ENCODE data around the gene VOPP1.

DNA sequence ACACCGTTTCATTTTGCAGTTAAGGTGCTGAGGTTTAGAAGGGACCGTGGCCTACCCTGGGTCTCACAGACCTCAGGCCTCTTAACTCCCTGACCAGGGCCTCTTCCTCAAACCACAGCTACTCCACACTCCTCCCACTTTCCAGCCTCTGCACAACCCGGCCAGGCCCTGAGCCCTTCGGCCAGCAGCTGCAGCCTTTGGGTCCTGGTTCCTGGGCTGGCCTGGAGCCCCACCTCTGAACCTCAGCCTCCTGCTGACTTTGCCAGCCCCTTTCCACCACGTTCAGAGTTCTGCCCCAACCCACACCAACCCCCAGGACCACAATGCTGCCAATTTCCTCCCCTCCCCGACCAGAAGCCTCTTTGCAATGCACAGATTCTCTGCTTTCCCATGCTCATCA lies 84.1 kb downstream of the VOPP1 start:
- TF ChIP-seq ATF6 (CRISPR knock-in tag; IDR thresholded peaks at IDR 0.05) (no peak), JAZF1 (CRISPR knock-in tag; IDR thresholded peaks at IDR 0.05) (no peak), ZBTB21 (CRISPR knock-in tag; IDR thresholded peaks at IDR 0.05; ENCODE audit: borderline replicate concordance) (no peak)
- TF ChIP-seq, protein P1, sequence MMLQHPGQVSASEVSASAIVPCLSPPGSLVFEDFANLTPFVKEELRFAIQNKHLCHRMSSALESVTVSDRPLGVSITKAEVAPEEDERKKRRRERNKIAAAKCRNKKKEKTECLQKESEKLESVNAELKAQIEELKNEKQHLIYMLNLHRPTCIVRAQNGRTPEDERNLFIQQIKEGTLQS (CRISPR knock-in tag; conservative IDR thresholded peaks at IDR 0.05) = no peak
- TF ChIP-seq, protein P2, sequence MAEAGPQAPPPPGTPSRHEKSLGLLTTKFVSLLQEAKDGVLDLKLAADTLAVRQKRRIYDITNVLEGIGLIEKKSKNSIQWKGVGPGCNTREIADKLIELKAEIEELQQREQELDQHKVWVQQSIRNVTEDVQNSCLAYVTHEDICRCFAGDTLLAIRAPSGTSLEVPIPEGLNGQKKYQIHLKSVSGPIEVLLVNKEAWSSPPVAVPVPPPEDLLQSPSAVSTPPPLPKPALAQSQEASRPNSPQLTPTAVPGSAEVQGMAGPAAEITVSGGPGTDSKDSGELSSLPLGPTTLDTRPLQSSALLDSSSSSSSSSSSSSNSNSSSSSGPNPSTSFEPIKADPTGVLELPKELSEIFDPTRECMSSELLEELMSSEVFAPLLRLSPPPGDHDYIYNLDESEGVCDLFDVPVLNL (CRISPR knock-in tag; IDR thresholded peaks at IDR 0.05; ENCODE audit: borderline replicate concordance, low read depth) = no peak

Measured in WTC11 (cell line).